HEK293T (cell line): ENCODE results near the gene PTGR1.

Source experiments
- CTCF ChIA-PET: fragments of 350-600 bp; formaldehyde crosslinking; extraction: SDS; loops from one replicate; lab custom pipeline; 2021; ENCODE audit warnings: antibody characterized with exemption, inconsistent platforms; lab: Yijun Ruan, JAX
- POLR2A ChIA-PET: fragments of 350-600 bp; formaldehyde crosslinking; extraction: SDS; loops from one replicate; lab custom pipeline; 2020; ENCODE audit warnings: antibody characterized with exemption, inconsistent platforms; lab: Yijun Ruan, JAX
- DNase-seq: peaks from one replicate; pipeline ENCODE4 v3.0.0; 2012; ENCODE audit warnings: mixed read lengths; ENCODE audit errors: extremely low spot score
- ARNT ChIP-seq: fragments of 450-650 bp; IDR thresholded peaks from 2 replicates; pipeline ENCODE4 v1.6.1; 2017; ENCODE audit warnings: mild to moderate bottlenecking
- BHLHE40 ChIP-seq: fragments of 450-650 bp; IDR thresholded peaks from 2 replicates; pipeline ENCODE4 v1.6.1; 2016; ENCODE audit warnings: mild to moderate bottlenecking, moderate library complexity, borderline replicate concordance
- CTBP1 ChIP-seq: fragments of 450-650 bp; IDR thresholded peaks from 2 replicates; pipeline ENCODE4 v1.6.1; 2016; ENCODE audit warnings: borderline replicate concordance
- ELF4 ChIP-seq: fragments of 450-650 bp; IDR thresholded peaks from 2 replicates; pipeline ENCODE4 v1.6.1; 2017; ENCODE audit warnings: antibody characterized with exemption
- FOXA1 ChIP-seq: fragments of 450-650 bp; IDR thresholded peaks from 2 replicates; pipeline ENCODE4 v1.6.1; 2016; ENCODE audit warnings: mild to moderate bottlenecking
- FOXK2 ChIP-seq: fragments of 450-650 bp; IDR thresholded peaks from 2 replicates; pipeline ENCODE4 v1.6.1; 2016; ENCODE audit warnings: mild to moderate bottlenecking
- FOXM1 ChIP-seq: fragments of 450-650 bp; IDR thresholded peaks from 2 replicates; pipeline ENCODE4 v1.6.1; 2017; ENCODE audit warnings: mild to moderate bottlenecking, borderline replicate concordance
- HDGF ChIP-seq: fragments of 450-650 bp; IDR thresholded peaks from 2 replicates; pipeline ENCODE4 v1.6.1; 2017; ENCODE audit warnings: antibody characterized with exemption, borderline replicate concordance
- L3MBTL2 ChIP-seq: fragments of 450-650 bp; conservative IDR thresholded peaks from 2 replicates; pipeline ENCODE4 v1.6.1; 2016; ENCODE audit warnings: mild to moderate bottlenecking
- LEF1 ChIP-seq: fragments of 450-650 bp; IDR thresholded peaks from 2 replicates; pipeline ENCODE4 v1.6.1; 2017; ENCODE audit warnings: mild to moderate bottlenecking, borderline replicate concordance
- NFRKB ChIP-seq: fragments of 450-650 bp; IDR thresholded peaks from 2 replicates; pipeline ENCODE4 v1.6.1; 2016; ENCODE audit warnings: mild to moderate bottlenecking, moderate library complexity
- SP1 ChIP-seq: fragments of 450-650 bp; IDR thresholded peaks from 2 replicates; pipeline ENCODE4 v1.6.1; 2017
- SUZ12 ChIP-seq: fragments of 450-650 bp; IDR thresholded peaks from 2 replicates; pipeline ENCODE4 v1.6.1; 2016; ENCODE audit warnings: mild to moderate bottlenecking
- TARDBP ChIP-seq: fragments of 450-650 bp; IDR thresholded peaks from 2 replicates; pipeline ENCODE4 v1.6.1; 2016
- ZNF384 ChIP-seq: fragments of 450-650 bp; IDR thresholded peaks from 2 replicates; pipeline ENCODE4 v1.6.1; 2016
- TF ChIP-seq, protein P1 (sequence below): fragments of 450-650 bp; IDR thresholded peaks from 2 replicates; pipeline ENCODE4 v1.6.1; 2016

PTGR1 gene

DNA sequence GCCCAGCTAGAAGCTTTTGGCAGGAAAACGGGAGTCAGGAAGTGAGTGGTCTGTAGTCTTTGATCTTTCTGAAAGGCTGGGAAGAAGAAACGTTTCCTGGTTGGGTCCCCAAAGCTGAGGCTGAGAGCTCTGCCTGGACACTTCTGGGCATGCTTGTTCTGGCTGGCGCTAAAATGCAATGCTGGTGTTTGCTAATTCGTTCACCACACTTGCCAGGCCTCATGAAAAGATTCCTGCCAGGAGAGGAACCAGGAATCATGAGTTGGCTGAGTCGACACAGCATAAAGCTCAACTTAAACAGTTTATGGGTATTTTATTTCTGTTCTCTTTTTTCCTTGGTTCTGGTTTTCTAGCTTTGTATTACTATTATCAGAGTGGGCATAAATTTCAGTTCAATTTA, 10.7 kb upstream of the PTGR1 start:
- ChIA-PET POLR2A (interaction anchor here (1.3 kb wide), 1 partner anchor 21 kb away, joined by 7 read pairs; the partner anchor contains the start of gene DNAJC25), CTCF (interaction anchor here (0.6 kb wide), 1 partner anchor 318 kb away, joined by 3 read pairs; no protein-coding TSS in a partner anchor)
- TF ChIP-seq CTBP1 (no peak), BHLHE40 (no peak), ZNF384 (no peak), SP1 (no peak), ARNT (no peak), NFRKB (no peak), HDGF (no peak), SUZ12 (no peak), FOXK2 (no peak), ELF4 (no peak), LEF1 (no peak), FOXA1 (no peak), FOXM1 (no peak), TARDBP (no peak), L3MBTL2 (no peak)
- TF ChIP-seq, protein P1, sequence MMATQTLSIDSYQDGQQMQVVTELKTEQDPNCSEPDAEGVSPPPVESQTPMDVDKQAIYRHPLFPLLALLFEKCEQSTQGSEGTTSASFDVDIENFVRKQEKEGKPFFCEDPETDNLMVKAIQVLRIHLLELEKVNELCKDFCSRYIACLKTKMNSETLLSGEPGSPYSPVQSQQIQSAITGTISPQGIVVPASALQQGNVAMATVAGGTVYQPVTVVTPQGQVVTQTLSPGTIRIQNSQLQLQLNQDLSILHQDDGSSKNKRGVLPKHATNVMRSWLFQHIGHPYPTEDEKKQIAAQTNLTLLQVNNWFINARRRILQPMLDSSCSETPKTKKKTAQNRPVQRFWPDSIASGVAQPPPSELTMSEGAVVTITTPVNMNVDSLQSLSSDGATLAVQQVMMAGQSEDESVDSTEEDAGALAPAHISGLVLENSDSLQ = no peak
- DNase-seq = no peak

GRCh38 chr9:111605041-111605559, 5.7 kb upstream of the PTGR1 start:
- DNase-seq = no peak
- TF ChIP-seq CTBP1 (no peak), TARDBP (no peak), ZNF384 (no peak)
- TF ChIP-seq, protein P1 = no peak
- POLR2A ChIA-PET = no interaction called here
- CTCF ChIA-PET = interaction anchor here (0.6 kb wide), 1 partner anchor 12 kb away, joined by 3 read pairs; no protein-coding TSS in a partner anchor

DNA sequence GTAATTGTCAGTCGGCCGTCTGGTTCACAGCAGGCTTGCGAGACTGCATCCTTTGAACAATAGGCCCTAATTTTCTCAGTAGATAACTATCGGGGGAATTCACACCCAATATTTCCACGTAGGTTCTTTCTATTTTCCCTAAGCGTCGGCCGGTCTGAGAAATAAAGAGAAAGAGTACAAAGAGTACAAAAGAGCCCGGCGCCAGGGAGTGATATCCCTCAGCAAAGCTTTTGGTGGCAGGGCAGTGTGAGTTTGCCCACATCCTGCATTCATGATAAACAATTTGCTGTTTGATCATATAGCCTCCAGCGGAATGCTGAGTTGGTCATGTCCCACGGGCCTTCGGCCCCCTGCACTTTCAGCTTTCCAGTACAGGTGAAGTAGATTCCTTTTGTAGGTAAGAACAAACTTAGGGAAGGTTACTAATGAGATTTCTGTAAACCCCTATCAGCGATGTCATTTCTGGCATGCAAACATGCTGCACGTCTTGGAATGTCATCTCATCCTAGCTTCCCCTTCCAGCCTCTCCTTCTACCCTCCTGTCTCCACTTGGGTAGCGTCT, 4.7 kb upstream of the PTGR1 start:
- no peak for DNase-seq
- no peak for TF ChIP-seq CTBP1
- no peak for TF ChIP-seq SUZ12
- no peak for TF ChIP-seq L3MBTL2
- TF ChIP-seq ZNF384 = no peak
- TF ChIP-seq HDGF = no peak
- no peak for TF ChIP-seq BHLHE40
- TF ChIP-seq FOXK2 = no peak
- POLR2A ChIA-PET = no interaction called here
- CTCF ChIA-PET = no interaction called here

GRCh38 chr9:111603041-111603440, 3.6 kb upstream of the PTGR1 start:
- no peak for DNase-seq
- POLR2A ChIA-PET = no interaction called here
- CTCF ChIA-PET = interaction anchor here (0.5 kb wide), 1 partner anchor 861 kb away, joined by 3 read pairs; no protein-coding TSS in a partner anchor
- no peak for TF ChIP-seq HDGF
- no peak for TF ChIP-seq ARNT
- no peak for TF ChIP-seq FOXA1
- TF ChIP-seq TARDBP = no peak
- TF ChIP-seq SP1 = no peak
- no peak for TF ChIP-seq SUZ12
- TF ChIP-seq, protein P1 = no peak
- no peak for TF ChIP-seq BHLHE40
- TF ChIP-seq CTBP1 = no peak
- no peak for TF ChIP-seq ELF4
- no peak for TF ChIP-seq FOXM1
- TF ChIP-seq LEF1 = no peak
- no peak for TF ChIP-seq L3MBTL2
- no peak for TF ChIP-seq FOXK2
- TF ChIP-seq ZNF384 = no peak
- no peak for TF ChIP-seq NFRKB

GRCh38 chr9:111601237-111602018, 2.0 kb upstream of the PTGR1 start:
- CTCF ChIA-PET = no interaction called here
- TF ChIP-seq, protein P1 = no peak
- no peak for TF ChIP-seq FOXM1
- TF ChIP-seq FOXA1 = no peak
- no peak for TF ChIP-seq BHLHE40
- no peak for TF ChIP-seq ZNF384
- TF ChIP-seq ARNT = no peak
- TF ChIP-seq SP1 = no peak
- TF ChIP-seq SUZ12 = no peak
- DNase-seq = no peak
- POLR2A ChIA-PET = no interaction called here
